GM23338 (cell line): ENCODE results near the gene VAMP8. TPM values are rescaled to one million over a fixed set of nuclear protein-coding genes. Genes with fewer than 3 reads are reported as not detected.

ENCODE experiments used
- ATAC-seq: fragments of 200-7000 bp; cut with Tn5 transposase; 3 replicates; pipeline ENCODE4 v1.9.1; 2020
- DNase-seq: peaks from one replicate; pipeline ENCODE4 v3.0.0-alpha.2; 2015; ENCODE audit warnings: low spot score
- H2AFZ ChIP-seq: fragments of 200-600 bp; sonication (generic); 2 replicates; pipeline ENCODE4 v1.8.0; 2016; ENCODE audit warnings: antibody characterized with exemption, mild to moderate bottlenecking, moderate library complexity
- H3F3A ChIP-seq: fragments of 200-600 bp; sonication (generic); replicated peaks from 2 replicates; pipeline ENCODE4 v1.8.0; 2017; ENCODE audit warnings: antibody characterized with exemption, mixed run types, low read depth
- H3K27ac ChIP-seq: fragments of 200-600 bp; sonication (generic); 2 replicates; pipeline ENCODE4 v1.6.1; 2016; ENCODE audit warnings: low read depth
- H3K27me3 ChIP-seq: fragments of 200-600 bp; sonication (generic); 2 replicates; pipeline ENCODE4 v1.8.0; 2016; ENCODE audit warnings: mild to moderate bottlenecking, mixed run types, moderate library complexity; ENCODE audit not compliant: insufficient read depth
- H3K36me3 ChIP-seq: fragments of 200-600 bp; sonication (generic); 2 replicates; pipeline ENCODE4 v1.8.0; 2016; ENCODE audit warnings: mild to moderate bottlenecking; ENCODE audit not compliant: insufficient read depth
- H3K4me1 ChIP-seq: fragments of 200-600 bp; sonication (generic); 2 replicates; pipeline ENCODE4 v1.8.0; 2016; ENCODE audit warnings: mild to moderate bottlenecking, moderate library complexity; ENCODE audit not compliant: insufficient read depth
- H3K4me2 ChIP-seq: fragments of 200-600 bp; sonication (generic); 2 replicates; pipeline ENCODE4 v1.7.1; 2017; ENCODE audit warnings: mixed run types
- H3K4me3 ChIP-seq: fragments of 200-600 bp; sonication (generic); 2 replicates; pipeline ENCODE4 v1.6.1; 2016; ENCODE audit warnings: mixed run types
- H3K79me2 ChIP-seq: fragments of 200-600 bp; sonication (generic); replicated peaks from 2 replicates; pipeline ENCODE4 v1.8.0; 2017; ENCODE audit warnings: mild to moderate bottlenecking; ENCODE audit not compliant: insufficient read depth
- H3K9me2 ChIP-seq: fragments of 200-600 bp; sonication (generic); 2 replicates; pipeline ENCODE4 v1.8.0; 2017; ENCODE audit not compliant: insufficient read depth
- H4K20me1 ChIP-seq: fragments of 200-600 bp; sonication (generic); replicated peaks from 2 replicates; pipeline ENCODE4 v1.8.0; 2017; ENCODE audit warnings: mild to moderate bottlenecking; ENCODE audit not compliant: insufficient read depth
- H3K27ac Mint-ChIP-seq: 2 replicates; pipeline ENCODE4 v1.8.0; 2020; ENCODE audit warnings: inconsistent platforms, mild to moderate bottlenecking, moderate library complexity, mixed read lengths
- H3K27me3 Mint-ChIP-seq: 3 replicates; pipeline ENCODE4 v1.8.0; 2022; ENCODE audit warnings: low read depth, mild to moderate bottlenecking, moderate library complexity, mixed read lengths, inconsistent platforms; ENCODE audit not compliant: insufficient read depth, poor library complexity
- H3K36me3 Mint-ChIP-seq: 3 replicates; pipeline ENCODE4 v1.8.0; 2021; ENCODE audit warnings: low read depth, mild to moderate bottlenecking, inconsistent platforms, moderate library complexity, mixed read lengths
- H3K4me1 Mint-ChIP-seq: 3 replicates; pipeline ENCODE4 v1.8.0; 2020; ENCODE audit warnings: mild to moderate bottlenecking, inconsistent platforms, mixed read lengths
- H3K4me3 Mint-ChIP-seq: 3 replicates; pipeline ENCODE4 v1.8.0; 2021; ENCODE audit warnings: moderate library complexity, mild to moderate bottlenecking, inconsistent platforms, mixed read lengths
- H3K9me3 Mint-ChIP-seq: 3 replicates; pipeline ENCODE4 v1.8.0; 2020; ENCODE audit warnings: moderate library complexity, mild to moderate bottlenecking, inconsistent platforms, mixed read lengths
- CREB1 ChIP-seq: fragments of 250-450 bp; sonication (Bioruptor Pico); IDR thresholded peaks from 2 replicates; pipeline ENCODE4 v1.5.0; 2020; ENCODE audit warnings: low read depth, mild to moderate bottlenecking, moderate library complexity
- EZH2 ChIP-seq: fragments of 200-600 bp; sonication (generic); IDR thresholded peaks from one replicate; pipeline ENCODE4 v1.8.0; 2017; ENCODE audit warnings: antibody characterized with exemption, mild to moderate bottlenecking, low read depth; ENCODE audit not compliant: unreplicated experiment
- EZH2phosphoT487 ChIP-seq: fragments of 200-600 bp; sonication (generic); IDR thresholded peaks from one replicate; pipeline ENCODE4 v1.8.1; 2018; ENCODE audit warnings: antibody characterized with exemption; ENCODE audit not compliant: unreplicated experiment
- JUNB ChIP-seq: IDR thresholded peaks from one replicate; pipeline ENCODE4 v1.6.1; 2016; ENCODE audit warnings: antibody characterized with exemption; ENCODE audit not compliant: unreplicated experiment
- NANOG ChIP-seq: IDR thresholded peaks from 2 replicates; pipeline ENCODE4 v1.6.1; 2016; ENCODE audit warnings: antibody characterized with exemption, borderline replicate concordance
- POLR2AphosphoS5 ChIP-seq: IDR thresholded peaks from 2 replicates; pipeline ENCODE4 v1.6.1; 2016; ENCODE audit warnings: antibody characterized with exemption, low read depth
- STAT1 ChIP-seq: IDR thresholded peaks from one replicate; pipeline ENCODE4 v1.6.1; 2016; ENCODE audit warnings: antibody characterized with exemption; ENCODE audit not compliant: unreplicated experiment
- ZNF114 ChIP-seq: fragments of 250-450 bp; sonication (Bioruptor Pico); IDR thresholded peaks from 2 replicates; pipeline ENCODE4 v1.5.0; 2020; ENCODE audit warnings: mild to moderate bottlenecking, moderate library complexity
- ZNF331 ChIP-seq: fragments of 250-450 bp; sonication (Bioruptor Pico); IDR thresholded peaks from 2 replicates; pipeline ENCODE4 v1.5.0; 2020; ENCODE audit warnings: low read depth, mild to moderate bottlenecking, moderate library complexity
- polyA plus RNA-seq: library from polyadenylated mRNA; unstranded; fragments of >200 nt; fragmentation: Nextera tagmentation; extraction: Ambion mirVana; gene quantifications from 2 replicates; pipeline ENCODE4 v1.2.1, GENCODE V29; 2016
- total RNA-seq: library from RNA; depleted of rRNA; stranded (reverse); fragments of >200 nt; shearing (Covaris generic); gene quantifications from 2 replicates; pipeline ENCODE4 v1.2.3, GENCODE V29; 2014
- TF ChIP-seq, protein P1 (sequence below): IDR thresholded peaks from one replicate; pipeline ENCODE4 v1.6.1; 2018; ENCODE audit warnings: antibody characterized with exemption; ENCODE audit not compliant: unreplicated experiment
- TF ChIP-seq, protein P2 (sequence below): IDR thresholded peaks from 2 replicates; pipeline ENCODE4 v1.6.1; 2016; ENCODE audit warnings: antibody characterized with exemption
- TF ChIP-seq, protein P3 (sequence below), 2 experiments: fragments of 200-600 bp in 1 of 2; sonication (generic) in 1 of 2; conservative IDR thresholded peaks; 2 replicates each; pipeline versions ENCODE4 v1.5.1 to v1.6.1; 2016 to 2017; ENCODE audit warnings: antibody characterized with exemption in 2 of 2, low read depth in 2 of 2, mild to moderate bottlenecking in 2 of 2, moderate library complexity in 1 of 2
- TF ChIP-seq, protein P4 (sequence below): fragments of 250-450 bp; sonication (Bioruptor Pico); IDR thresholded peaks from 2 replicates; pipeline ENCODE4 v1.5.0; 2020; ENCODE audit warnings: mild to moderate bottlenecking, moderate library complexity

The VAMP8 gene
- total and polyA plus RNA-seq, 2 experiments from 2014 or later = 16.3 to 71.7 TPM

DNA sequence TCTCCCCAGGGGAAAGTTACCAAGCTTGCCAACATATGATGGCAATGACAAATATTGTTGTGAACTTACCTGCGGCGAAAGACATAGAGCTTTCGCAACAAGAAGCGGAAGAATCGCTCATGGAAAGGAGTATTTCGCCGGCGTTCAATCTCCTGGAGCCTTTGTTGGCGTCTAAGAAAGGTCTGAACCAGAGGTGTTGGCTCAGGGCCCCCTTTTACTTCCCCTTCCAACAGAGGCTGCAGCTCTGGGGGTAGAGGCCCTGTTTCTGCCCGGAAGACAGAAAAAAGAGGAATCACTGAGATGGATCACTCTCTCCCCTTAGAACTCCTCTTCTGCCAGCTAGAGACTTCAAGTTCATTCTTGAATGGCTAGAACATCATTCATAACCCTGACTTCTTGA, 26.9 kb upstream of the VAMP8 start:
- H3K9me2 ChIP-seq = no peaks in the 10 kb centered on the region
- H3K4me2 ChIP-seq = no peak overlapping the region
- no peak for ATAC-seq
- no peak overlapping the region for H3K27ac Mint-ChIP-seq
- H3F3A ChIP-seq = peaks cover 20% of the 10 kb centered on the region
- no peak overlapping the region for H3K4me3 Mint-ChIP-seq
- H3K27ac ChIP-seq = no peak overlapping the region
- DNase-seq = no peak
- peaks cover 38% of the 10 kb centered on the region for H3K36me3 ChIP-seq
- no peak overlapping the region for H3K4me3 ChIP-seq
- no peak overlapping the region for H2AFZ ChIP-seq
- TF ChIP-seq POLR2AphosphoS5 = no peak
- TF ChIP-seq EZH2 = no peak
- no peak for TF ChIP-seq ZNF331 (CRISPR knock-in tag)
- TF ChIP-seq ZNF114 (CRISPR knock-in tag) = no peak
- TF ChIP-seq, protein P1, sequence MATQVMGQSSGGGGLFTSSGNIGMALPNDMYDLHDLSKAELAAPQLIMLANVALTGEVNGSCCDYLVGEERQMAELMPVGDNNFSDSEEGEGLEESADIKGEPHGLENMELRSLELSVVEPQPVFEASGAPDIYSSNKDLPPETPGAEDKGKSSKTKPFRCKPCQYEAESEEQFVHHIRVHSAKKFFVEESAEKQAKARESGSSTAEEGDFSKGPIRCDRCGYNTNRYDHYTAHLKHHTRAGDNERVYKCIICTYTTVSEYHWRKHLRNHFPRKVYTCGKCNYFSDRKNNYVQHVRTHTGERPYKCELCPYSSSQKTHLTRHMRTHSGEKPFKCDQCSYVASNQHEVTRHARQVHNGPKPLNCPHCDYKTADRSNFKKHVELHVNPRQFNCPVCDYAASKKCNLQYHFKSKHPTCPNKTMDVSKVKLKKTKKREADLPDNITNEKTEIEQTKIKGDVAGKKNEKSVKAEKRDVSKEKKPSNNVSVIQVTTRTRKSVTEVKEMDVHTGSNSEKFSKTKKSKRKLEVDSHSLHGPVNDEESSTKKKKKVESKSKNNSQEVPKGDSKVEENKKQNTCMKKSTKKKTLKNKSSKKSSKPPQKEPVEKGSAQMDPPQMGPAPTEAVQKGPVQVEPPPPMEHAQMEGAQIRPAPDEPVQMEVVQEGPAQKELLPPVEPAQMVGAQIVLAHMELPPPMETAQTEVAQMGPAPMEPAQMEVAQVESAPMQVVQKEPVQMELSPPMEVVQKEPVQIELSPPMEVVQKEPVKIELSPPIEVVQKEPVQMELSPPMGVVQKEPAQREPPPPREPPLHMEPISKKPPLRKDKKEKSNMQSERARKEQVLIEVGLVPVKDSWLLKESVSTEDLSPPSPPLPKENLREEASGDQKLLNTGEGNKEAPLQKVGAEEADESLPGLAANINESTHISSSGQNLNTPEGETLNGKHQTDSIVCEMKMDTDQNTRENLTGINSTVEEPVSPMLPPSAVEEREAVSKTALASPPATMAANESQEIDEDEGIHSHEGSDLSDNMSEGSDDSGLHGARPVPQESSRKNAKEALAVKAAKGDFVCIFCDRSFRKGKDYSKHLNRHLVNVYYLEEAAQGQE = no peak
- TF ChIP-seq, protein P2, sequence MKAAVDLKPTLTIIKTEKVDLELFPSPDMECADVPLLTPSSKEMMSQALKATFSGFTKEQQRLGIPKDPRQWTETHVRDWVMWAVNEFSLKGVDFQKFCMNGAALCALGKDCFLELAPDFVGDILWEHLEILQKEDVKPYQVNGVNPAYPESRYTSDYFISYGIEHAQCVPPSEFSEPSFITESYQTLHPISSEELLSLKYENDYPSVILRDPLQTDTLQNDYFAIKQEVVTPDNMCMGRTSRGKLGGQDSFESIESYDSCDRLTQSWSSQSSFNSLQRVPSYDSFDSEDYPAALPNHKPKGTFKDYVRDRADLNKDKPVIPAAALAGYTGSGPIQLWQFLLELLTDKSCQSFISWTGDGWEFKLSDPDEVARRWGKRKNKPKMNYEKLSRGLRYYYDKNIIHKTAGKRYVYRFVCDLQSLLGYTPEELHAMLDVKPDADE = no peak
- TF ChIP-seq, protein P3, sequence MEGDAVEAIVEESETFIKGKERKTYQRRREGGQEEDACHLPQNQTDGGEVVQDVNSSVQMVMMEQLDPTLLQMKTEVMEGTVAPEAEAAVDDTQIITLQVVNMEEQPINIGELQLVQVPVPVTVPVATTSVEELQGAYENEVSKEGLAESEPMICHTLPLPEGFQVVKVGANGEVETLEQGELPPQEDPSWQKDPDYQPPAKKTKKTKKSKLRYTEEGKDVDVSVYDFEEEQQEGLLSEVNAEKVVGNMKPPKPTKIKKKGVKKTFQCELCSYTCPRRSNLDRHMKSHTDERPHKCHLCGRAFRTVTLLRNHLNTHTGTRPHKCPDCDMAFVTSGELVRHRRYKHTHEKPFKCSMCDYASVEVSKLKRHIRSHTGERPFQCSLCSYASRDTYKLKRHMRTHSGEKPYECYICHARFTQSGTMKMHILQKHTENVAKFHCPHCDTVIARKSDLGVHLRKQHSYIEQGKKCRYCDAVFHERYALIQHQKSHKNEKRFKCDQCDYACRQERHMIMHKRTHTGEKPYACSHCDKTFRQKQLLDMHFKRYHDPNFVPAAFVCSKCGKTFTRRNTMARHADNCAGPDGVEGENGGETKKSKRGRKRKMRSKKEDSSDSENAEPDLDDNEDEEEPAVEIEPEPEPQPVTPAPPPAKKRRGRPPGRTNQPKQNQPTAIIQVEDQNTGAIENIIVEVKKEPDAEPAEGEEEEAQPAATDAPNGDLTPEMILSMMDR (conservative IDR thresholded peaks at IDR 0.05; ENCODE audit: low read depth in 2 of 2) = no peak
- TF ChIP-seq CREB1 (CRISPR knock-in tag) = no peak
- no peak for TF ChIP-seq STAT1
- TF ChIP-seq NANOG = no peak
- no peak for TF ChIP-seq EZH2phosphoT487
- TF ChIP-seq JUNB = no peak
- TF ChIP-seq, protein P4, sequence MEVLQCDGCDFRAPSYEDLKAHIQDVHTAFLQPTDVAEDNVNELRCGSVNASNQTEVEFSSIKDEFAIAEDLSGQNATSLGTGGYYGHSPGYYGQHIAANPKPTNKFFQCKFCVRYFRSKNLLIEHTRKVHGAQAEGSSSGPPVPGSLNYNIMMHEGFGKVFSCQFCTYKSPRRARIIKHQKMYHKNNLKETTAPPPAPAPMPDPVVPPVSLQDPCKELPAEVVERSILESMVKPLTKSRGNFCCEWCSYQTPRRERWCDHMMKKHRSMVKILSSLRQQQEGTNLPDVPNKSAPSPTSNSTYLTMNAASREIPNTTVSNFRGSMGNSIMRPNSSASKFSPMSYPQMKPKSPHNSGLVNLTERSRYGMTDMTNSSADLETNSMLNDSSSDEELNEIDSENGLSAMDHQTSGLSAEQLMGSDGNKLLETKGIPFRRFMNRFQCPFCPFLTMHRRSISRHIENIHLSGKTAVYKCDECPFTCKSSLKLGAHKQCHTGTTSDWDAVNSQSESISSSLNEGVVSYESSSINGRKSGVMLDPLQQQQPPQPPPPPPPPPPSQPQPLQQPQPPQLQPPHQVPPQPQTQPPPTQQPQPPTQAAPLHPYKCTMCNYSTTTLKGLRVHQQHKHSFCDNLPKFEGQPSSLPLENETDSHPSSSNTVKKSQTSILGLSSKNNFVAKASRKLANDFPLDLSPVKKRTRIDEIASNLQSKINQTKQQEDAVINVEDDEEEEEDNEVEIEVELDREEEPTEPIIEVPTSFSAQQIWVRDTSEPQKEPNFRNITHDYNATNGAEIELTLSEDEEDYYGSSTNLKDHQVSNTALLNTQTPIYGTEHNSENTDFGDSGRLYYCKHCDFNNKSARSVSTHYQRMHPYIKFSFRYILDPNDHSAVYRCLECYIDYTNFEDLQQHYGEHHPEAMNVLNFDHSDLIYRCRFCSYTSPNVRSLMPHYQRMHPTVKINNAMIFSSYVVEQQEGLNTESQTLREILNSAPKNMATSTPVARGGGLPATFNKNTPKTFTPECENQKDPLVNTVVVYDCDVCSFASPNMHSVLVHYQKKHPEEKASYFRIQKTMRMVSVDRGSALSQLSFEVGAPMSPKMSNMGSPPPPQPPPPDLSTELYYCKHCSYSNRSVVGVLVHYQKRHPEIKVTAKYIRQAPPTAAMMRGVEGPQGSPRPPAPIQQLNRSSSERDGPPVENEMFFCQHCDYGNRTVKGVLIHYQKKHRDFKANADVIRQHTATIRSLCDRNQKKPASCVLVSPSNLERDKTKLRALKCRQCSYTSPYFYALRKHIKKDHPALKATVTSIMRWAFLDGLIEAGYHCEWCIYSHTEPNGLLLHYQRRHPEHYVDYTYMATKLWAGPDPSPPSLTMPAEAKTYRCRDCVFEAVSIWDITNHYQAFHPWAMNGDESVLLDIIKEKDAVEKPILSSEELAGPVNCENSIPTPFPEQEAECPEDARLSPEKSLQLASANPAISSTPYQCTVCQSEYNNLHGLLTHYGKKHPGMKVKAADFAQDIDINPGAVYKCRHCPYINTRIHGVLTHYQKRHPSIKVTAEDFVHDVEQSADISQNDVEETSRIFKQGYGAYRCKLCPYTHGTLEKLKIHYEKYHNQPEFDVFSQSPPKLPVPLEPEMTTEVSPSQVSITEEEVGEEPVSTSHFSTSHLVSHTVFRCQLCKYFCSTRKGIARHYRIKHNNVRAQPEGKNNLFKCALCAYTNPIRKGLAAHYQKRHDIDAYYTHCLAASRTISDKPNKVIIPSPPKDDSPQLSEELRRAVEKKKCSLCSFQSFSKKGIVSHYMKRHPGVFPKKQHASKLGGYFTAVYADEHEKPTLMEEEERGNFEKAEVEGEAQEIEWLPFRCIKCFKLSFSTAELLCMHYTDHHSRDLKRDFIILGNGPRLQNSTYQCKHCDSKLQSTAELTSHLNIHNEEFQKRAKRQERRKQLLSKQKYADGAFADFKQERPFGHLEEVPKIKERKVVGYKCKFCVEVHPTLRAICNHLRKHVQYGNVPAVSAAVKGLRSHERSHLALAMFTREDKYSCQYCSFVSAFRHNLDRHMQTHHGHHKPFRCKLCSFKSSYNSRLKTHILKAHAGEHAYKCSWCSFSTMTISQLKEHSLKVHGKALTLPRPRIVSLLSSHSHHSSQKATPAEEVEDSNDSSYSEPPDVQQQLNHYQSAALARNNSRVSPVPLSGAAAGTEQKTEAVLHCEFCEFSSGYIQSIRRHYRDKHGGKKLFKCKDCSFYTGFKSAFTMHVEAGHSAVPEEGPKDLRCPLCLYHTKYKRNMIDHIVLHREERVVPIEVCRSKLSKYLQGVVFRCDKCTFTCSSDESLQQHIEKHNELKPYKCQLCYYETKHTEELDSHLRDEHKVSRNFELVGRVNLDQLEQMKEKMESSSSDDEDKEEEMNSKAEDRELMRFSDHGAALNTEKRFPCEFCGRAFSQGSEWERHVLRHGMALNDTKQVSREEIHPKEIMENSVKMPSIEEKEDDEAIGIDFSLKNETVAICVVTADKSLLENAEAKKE (CRISPR knock-in tag) = no peak
- H3K4me1 ChIP-seq = no peaks in the 10 kb centered on the region
- H3K36me3 Mint-ChIP-seq = peaks cover 75% of the 10 kb centered on the region
- no peaks in the 10 kb centered on the region for H4K20me1 ChIP-seq
- peaks cover 7% of the 10 kb centered on the region; the same call in 2 of the 3 replicates for H3K4me1 Mint-ChIP-seq
- no peaks in the 10 kb centered on the region for H3K27me3 ChIP-seq
- H3K79me2 ChIP-seq = no peaks in the 10 kb centered on the region
- H3K27me3 Mint-ChIP-seq = peaks cover 18% of the 10 kb centered on the region
- no peaks in the 10 kb centered on the region; the same call in 2 of the 3 replicates for H3K9me3 Mint-ChIP-seq
